Smooth muscle cell (in vitro differentiated cells): ENCODE data around the gene CTSC. TPM values are rescaled to one million over a fixed set of nuclear protein-coding genes. Genes with fewer than 3 reads are reported as not detected.

Experiments used
- DNase-seq: peaks from one replicate; lab custom pipeline; 2025; ENCODE audit not compliant: unreplicated experiment; lab: John Stamatoyannopoulos, UW
- H2AFZ ChIP-seq: fragments of 200-600 bp; sonication (generic); 2 replicates; pipeline ENCODE4 v1.6.0; 2016; ENCODE audit warnings: antibody characterized with exemption, low read depth, mild to moderate bottlenecking
- H3F3A ChIP-seq: fragments of 200-600 bp; sonication (generic); 2 replicates; pipeline ENCODE4 v1.6.0; 2017; ENCODE audit warnings: antibody characterized with exemption, low read depth
- H3K27ac ChIP-seq: fragments of 200-600 bp; sonication (generic); 2 replicates; pipeline ENCODE4 v1.5.1; 2016; ENCODE audit warnings: low read depth, mild to moderate bottlenecking
- H3K27me3 ChIP-seq: fragments of 200-600 bp; sonication (generic); 2 replicates; pipeline ENCODE4 v1.6.1; 2016; ENCODE audit warnings: low read depth, mild to moderate bottlenecking
- H3K36me3 ChIP-seq: fragments of 200-600 bp; sonication (generic); 2 replicates; pipeline ENCODE4 v1.5.1; 2016; ENCODE audit warnings: low read depth
- H3K4me1 ChIP-seq: fragments of 200-600 bp; sonication (generic); 2 replicates; pipeline ENCODE4 v1.5.1; 2016; ENCODE audit warnings: low read depth
- H3K4me2 ChIP-seq: fragments of 200-600 bp; sonication (generic); 2 replicates; pipeline ENCODE4 v1.6.0; 2016; ENCODE audit warnings: mild to moderate bottlenecking
- H3K4me3 ChIP-seq: fragments of 200-600 bp; sonication (generic); 2 replicates; pipeline ENCODE4 v1.5.1; 2016; ENCODE audit warnings: mild to moderate bottlenecking
- H3K79me2 ChIP-seq: fragments of 200-600 bp; sonication (generic); 2 replicates; pipeline ENCODE4 v1.6.0; 2016; ENCODE audit warnings: low read depth, mild to moderate bottlenecking
- H3K9ac ChIP-seq: fragments of 200-600 bp; sonication (generic); 2 replicates; pipeline ENCODE4 v1.6.0; 2016; ENCODE audit warnings: low read depth
- H3K9me3 ChIP-seq: fragments of 200-600 bp; sonication (generic); replicated peaks from 2 replicates; pipeline ENCODE4 v1.5.1; 2016; ENCODE audit warnings: low read depth
- H4K20me1 ChIP-seq: fragments of 200-600 bp; sonication (generic); 2 replicates; pipeline ENCODE4 v1.6.0; 2016; ENCODE audit warnings: low read depth
- CTCF ChIP-seq: fragments of 200-600 bp; sonication (generic); IDR thresholded peaks from 2 replicates; pipeline ENCODE4 v1.5.1; 2017; ENCODE audit warnings: borderline replicate concordance, mild to moderate bottlenecking, antibody characterized with exemption; ENCODE audit not compliant: insufficient read depth, poor library complexity, severe bottlenecking
- WGBS: methylation state at CpG from one replicate; pipeline ENCODE4 v1.1.7; 2016; ENCODE audit warnings: low lambda C conversion rate; 5-methylcytosine and 5-hydroxymethylcytosine counted together
- polyA plus RNA-seq: library from polyadenylated mRNA; unstranded; fragments of >200 nt; fragmentation: Nextera tagmentation; extraction: Ambion mirVana; gene quantifications from 2 replicates; pipeline ENCODE4 v1.2.1, GENCODE V29; 2016
- total RNA-seq: library from RNA; depleted of rRNA; stranded (reverse); fragments of >200 nt; gene quantifications from 2 replicates; pipeline ENCODE4 v1.2.3, GENCODE V29; 2014

The CTSC gene
- total and polyA plus RNA-seq, 2 experiments from 2014 or later = 74.3 to 91.8 TPM

GRCh38 chr11:88315015-88315414 lies 22.5 kb downstream of the CTSC start:
- Histone ChIP-seq H3K4me2 (no peak overlapping the region), H3K27ac (no peak overlapping the region), H3K79me2 (no peaks in the 10 kb centered on the region), H3K36me3 (no peaks in the 10 kb centered on the region), H3F3A (no peaks in the 10 kb centered on the region), H3K9me3 (no peaks in the 10 kb centered on the region), H2AFZ (no peak overlapping the region), H3K9ac (no peak overlapping the region), H4K20me1 (peaks cover 5% of the 10 kb centered on the region), H3K4me1 (peaks cover 5% of the 10 kb centered on the region), H3K4me3 (no peak overlapping the region), H3K27me3 (no peaks in the 10 kb centered on the region)
- no peak for DNase-seq
- 100% methylated on average over 2 of the region's 2 CpGs for WGBS
- no peak for TF ChIP-seq CTCF

- TF ChIP-seq CTCF = no peak
- Histone ChIP-seq H3K9ac (no peak overlapping the region), H3K27ac (no peak overlapping the region), H3K36me3 (no peaks in the 10 kb centered on the region), H2AFZ (no peak overlapping the region), H3K4me3 (no peak overlapping the region), H3F3A (no peaks in the 10 kb centered on the region), H3K4me1 (peaks cover 5% of the 10 kb centered on the region), H3K79me2 (no peaks in the 10 kb centered on the region), H3K4me2 (no peak overlapping the region), H4K20me1 (peaks cover 3% of the 10 kb centered on the region), H3K27me3 (no peaks in the 10 kb centered on the region), H3K9me3 (no peaks in the 10 kb centered on the region)
- DNase-seq = no peak
- 94% methylated on average over 2 of the region's 2 CpGs for WGBS
Observed at GRCh38 chr11:88313441-88313840, 24.1 kb downstream of the CTSC start.

- no peaks in the 10 kb centered on the region for H3K79me2 ChIP-seq
- H2AFZ ChIP-seq = no peak overlapping the region
- no peaks in the 10 kb centered on the region for H3F3A ChIP-seq
- peaks cover 3% of the 10 kb centered on the region for H4K20me1 ChIP-seq
- no peaks in the 10 kb centered on the region for H3K27me3 ChIP-seq
- peaks cover 5% of the 10 kb centered on the region for H3K4me1 ChIP-seq
- no peak overlapping the region for H3K4me2 ChIP-seq
- TF ChIP-seq CTCF = no peak
- no peak overlapping the region for H3K27ac ChIP-seq
- DNase-seq = no peak
- WGBS = 0% methylated on average over 1 of the region's 1 CpG
- no peak overlapping the region for H3K4me3 ChIP-seq
- no peaks in the 10 kb centered on the region for H3K36me3 ChIP-seq
- no peak overlapping the region for H3K9ac ChIP-seq
- no peaks in the 10 kb centered on the region for H3K9me3 ChIP-seq
Observed at GRCh38 chr11:88312628-88313027, 24.9 kb downstream of the CTSC start.

GRCh38 chr11:88310246-88310645 lies 27.3 kb downstream of the CTSC start:
- no peak for TF ChIP-seq CTCF
- Histone ChIP-seq H3K4me1 (peaks cover 5% of the 10 kb centered on the region), H3K9me3 (peaks cover 4% of the 10 kb centered on the region), H3K79me2 (no peaks in the 10 kb centered on the region), H3K9ac (no peak overlapping the region), H2AFZ (no peak overlapping the region), H3K27me3 (no peaks in the 10 kb centered on the region), H3K4me3 (no peak overlapping the region), H3K4me2 (no peak overlapping the region), H3F3A (no peaks in the 10 kb centered on the region), H3K36me3 (no peaks in the 10 kb centered on the region), H3K27ac (no peak overlapping the region), H4K20me1 (no peaks in the 10 kb centered on the region)
- no peak for DNase-seq
- WGBS = 63% methylated on average over 1 of the region's 1 CpG
